GM12878 (cell line): Measurements from ENCODE around the gene COL25A1. TPM values are rescaled to one million over a fixed set of nuclear protein-coding genes. Genes with fewer than 3 reads are reported as not detected.

Experiments
- ATAC-seq: fragments of 200-7000 bp; cut with Tn5 transposase; 3 replicates; pipeline ENCODE4 v1.9.1; 2020; ENCODE audit warnings: mild to moderate bottlenecking, moderate library complexity
- BruUV-seq: library from RNA; stranded (reverse); fragments of 400-500 nt; replicated peaks from 2 replicates; lab custom pipeline; 2021; lab: Mats Ljungman, UMichigan
- CTCF ChIA-PET: fragments of 300-600 bp; sonication (Branson Sonifier 250); formaldehyde crosslinking; extraction: SDS; loops from one replicate; lab custom pipeline; 2021; ENCODE audit warnings: inconsistent platforms; lab: Yijun Ruan, JAX
- POLR2A ChIA-PET: fragments of 350-600 bp; formaldehyde crosslinking; extraction: SDS; loops from one replicate; lab custom pipeline; 2021; ENCODE audit warnings: inconsistent platforms; lab: Charles Lee
- RAD21 ChIA-PET: fragments of 300-600 bp; sonication (Branson Sonifier 250); formaldehyde crosslinking; loops from one replicate; lab custom pipeline; 2023; ENCODE audit warnings: antibody characterized with exemption; ENCODE audit not compliant: unreplicated experiment; lab: Charles Lee
- SMC1A ChIA-PET: fragments of 300-600 bp; sonication (Branson Sonifier 250); formaldehyde crosslinking; loops from one replicate; lab custom pipeline; 2023; ENCODE audit not compliant: unreplicated experiment, uncharacterized antibody; lab: Charles Lee
- DNase-seq: peaks from one replicate; pipeline ENCODE4 v3.0.0-alpha.2; 2011; ENCODE audit warnings: low read depth, low spot score
- FAIRE-seq: peaks from 3 replicates; lab custom pipeline; 2011; peaks lifted over from hg19 to GRCh38; lab: Jason Lieb, UNC
- H2AFZ ChIP-seq: 2 replicates; pipeline ENCODE4 v1.6.0; 2011; ENCODE audit warnings: low read depth, low read length, control low read depth; ENCODE audit not compliant: control insufficient read depth
- H3K27ac ChIP-seq: 2 replicates; pipeline ENCODE4 v1.5.1; 2011; ENCODE audit warnings: control low read depth; ENCODE audit not compliant: control insufficient read depth, insufficient read depth
- H3K27me3 ChIP-seq, 2 experiments: replicated peaks in 1 of 2; 2 replicates each; pipeline versions ENCODE4 v1.6.0 to v1.6.1; 2011; ENCODE audit warnings: low read length in 1 of 2; ENCODE audit not compliant: control insufficient read depth in 2 of 2, insufficient read depth in 2 of 2
- H3K36me3 ChIP-seq, 2 experiments: 2 replicates each; pipeline ENCODE4 v1.5.1; 2011; ENCODE audit warnings: low read length in 1 of 2; ENCODE audit not compliant: control insufficient read depth in 2 of 2, insufficient read depth in 2 of 2
- H3K4me1 ChIP-seq: 2 replicates; pipeline ENCODE4 v1.6.1; 2011; ENCODE audit warnings: mild to moderate bottlenecking, low read length, moderate library complexity, mixed read lengths; ENCODE audit not compliant: control insufficient read depth, insufficient read depth
- H3K4me2 ChIP-seq: 2 replicates; pipeline ENCODE4 v1.6.0; 2011; ENCODE audit warnings: control low read depth; ENCODE audit not compliant: control insufficient read depth, insufficient read depth
- H3K4me3 ChIP-seq: fragments of 200-600 bp; sonication (generic); 2 replicates; pipeline ENCODE4 v1.5.1; 2016
- H3K79me2 ChIP-seq: 2 replicates; pipeline ENCODE4 v1.6.0; 2011; ENCODE audit warnings: low read length; ENCODE audit not compliant: control insufficient read depth, insufficient read depth
- H3K9ac ChIP-seq: 2 replicates; pipeline ENCODE4 v1.8.0; 2011; ENCODE audit warnings: low read length, control low read depth, mixed read lengths; ENCODE audit not compliant: control insufficient read depth, insufficient read depth
- H3K9me3 ChIP-seq: replicated peaks from 3 replicates; pipeline ENCODE4 v1.5.1; 2011; ENCODE audit warnings: mild to moderate bottlenecking, low read length; ENCODE audit not compliant: control insufficient read depth, insufficient read depth
- H4K20me1 ChIP-seq: 2 replicates; pipeline ENCODE4 v1.6.0; 2011; ENCODE audit not compliant: control insufficient read depth, insufficient read depth
- BCLAF1 ChIP-seq: fragments of 450-650 bp; IDR thresholded peaks from 2 replicates; pipeline ENCODE4 v1.6.1; 2017; ENCODE audit warnings: antibody characterized with exemption, mild to moderate bottlenecking, moderate library complexity
- CBFB ChIP-seq: IDR thresholded peaks from 2 replicates; pipeline ENCODE4 v1.6.1; 2016; ENCODE audit warnings: antibody characterized with exemption, low read depth
- FOXK2 ChIP-seq: fragments of 450-650 bp; IDR thresholded peaks from 2 replicates; pipeline ENCODE4 v1.6.1; 2017; ENCODE audit warnings: mild to moderate bottlenecking, moderate library complexity
- HSF1 ChIP-seq: fragments of 150-350 bp; IDR thresholded peaks from 2 replicates; pipeline ENCODE4 v1.6.1; 2014; ENCODE audit warnings: mild to moderate bottlenecking, low read depth, low read length
- MLLT1 ChIP-seq: fragments of 450-650 bp; IDR thresholded peaks from 2 replicates; pipeline ENCODE4 v1.6.1; 2016; ENCODE audit warnings: mild to moderate bottlenecking
- MTA3 ChIP-seq: IDR thresholded peaks from 2 replicates; pipeline ENCODE4 v1.6.1; 2012; ENCODE audit warnings: low read length, inconsistent platforms, borderline replicate concordance
- MYC ChIP-seq: IDR thresholded peaks from 2 replicates; pipeline ENCODE4 v1.6.1; 2011; ENCODE audit warnings: mild to moderate bottlenecking, low read length, moderate library complexity, inconsistent platforms; ENCODE audit not compliant: insufficient read depth, insufficient replicate concordance, insufficient read length, severe bottlenecking
- NR2C2 ChIP-seq: IDR thresholded peaks from 2 replicates; pipeline ENCODE4 v1.6.1; 2011; ENCODE audit warnings: borderline replicate concordance, low read depth; ENCODE audit not compliant: control insufficient read depth, insufficient read length
- RELA ChIP-seq: fragments of 450-650 bp; IDR thresholded peaks from 2 replicates; pipeline ENCODE4 v1.8.0; 2014; ENCODE audit warnings: borderline replicate concordance; ENCODE audit not compliant: partially characterized antibody
- SIN3A ChIP-seq: IDR thresholded peaks from 2 replicates; pipeline ENCODE4 v1.6.1; 2012; ENCODE audit warnings: low read depth, low read length, improper control_type of control experiment
- SMARCA5 ChIP-seq: fragments of 450-650 bp; IDR thresholded peaks from 2 replicates; pipeline ENCODE4 v1.6.1; 2017; ENCODE audit warnings: mild to moderate bottlenecking
- TCF3 ChIP-seq: IDR thresholded peaks from 2 replicates; pipeline ENCODE4 v1.6.1; 2012; ENCODE audit warnings: low read depth, mild to moderate bottlenecking, low read length, borderline replicate concordance; ENCODE audit not compliant: insufficient read depth
- WGBS: methylation state at CpG from one replicate; pipeline ENCODE4 v1.1.6; 2016; ENCODE audit warnings: low lambda C conversion rate; ENCODE audit not compliant: insufficient replicate concordance, insufficient coverage; ENCODE audit errors: missing lambda C conversion rate; 5-methylcytosine and 5-hydroxymethylcytosine counted together
- in situ Hi-C: fragments of 300-500 bp; cut with MboI; formaldehyde crosslinking; loops from 9 replicates; pipeline ENCODE4 v1.14.3; 2018; ENCODE audit warnings: mixed read lengths
- intact Hi-C: fragments of 100-400 bp; cut with micrococcal nuclease; formaldehyde crosslinking; loops from one replicate; pipeline ENCODE4 v1.14.2; 2022; ENCODE audit not compliant: unreplicated experiment
- polyA plus RNA-seq, 11 experiments: library from polyadenylated mRNA; depleted of rRNA in 4 of 11; unstranded in 6 of 11; stranded (reverse) in 5 of 11; fragments of >200 nt; fragmentation: Nextera tagmentation in 4 of 11; fragmentation: Illumina TruSeq in 1 of 11; extraction: Ambion mirVana in 4 of 11; extraction: Trizol in 1 of 11; gene quantifications; 1 replicate in 1 of 11; 2 replicates in 10 of 11; pipeline versions ENCODE4 v1.2.1 to v1.2.3, GENCODE V29; 2011 to 2016; ENCODE audit warnings: inconsistent platforms in 2 of 11, missing spikeins in 2 of 11, low read depth in 1 of 11
- total RNA-seq, 4 experiments: library from RNA; depleted of rRNA in 3 of 4; stranded (reverse); fragments of >200 nt in 3 of 4; fragmentation: Illumina TruSeq in 1 of 4; extraction: Trizol in 1 of 4; gene quantifications; 2 replicates each; pipeline versions ENCODE4 v1.2.1 to v1.2.3, GENCODE V29; 2013 to 2021

The COL25A1 gene
- total and polyA plus RNA-seq, 10 of the 15 experiments (the other 5 are each of a cell fraction or from before 2014, with no cell fraction given): 0.01 to 0.26 (median 0.12) TPM; not detected in 6

GRCh38 chr4:109033993-109034392 is 268.5 kb downstream of the COL25A1 start:
- ChIA-PET CTCF (no interaction called here), SMC1A (no interaction called here), RAD21 (no interaction called here), POLR2A (no interaction called here)
- Histone ChIP-seq H4K20me1 (no peaks in the 10 kb centered on the region), H3K4me3 (no peak overlapping the region), H3K9ac (no peak overlapping the region), H3K4me2 (no peak overlapping the region), H2AFZ (no peak overlapping the region), H3K79me2 (no peaks in the 10 kb centered on the region), H3K4me1 (no peaks in the 10 kb centered on the region), H3K27ac (no peak overlapping the region), H3K9me3 (no peaks in the 10 kb centered on the region), H3K27me3 (no peaks in the 10 kb centered on the region), H3K36me3 (no peaks in the 10 kb centered on the region)
- TF ChIP-seq BCLAF1 (no peak), FOXK2 (no peak), CBFB (no peak), RELA (no peak), MYC (no peak), MTA3 (no peak), SMARCA5 (no peak), NR2C2 (no peak), MLLT1 (no peak), SIN3A (no peak), TCF3 (no peak), HSF1 (no peak)
- 0% methylated on average over 1 of the region's 1 CpG for WGBS
- intact Hi-C loops (no loop called here), in situ Hi-C loops (no loop called here)
- DNase-seq (no peak), ATAC-seq (no peak), FAIRE-seq (no peak)
- BruUV-seq: no TSS peak
